GM18507 (cell line): Measurements from ENCODE around the gene LPP.

Experiments used
- DNase-seq: peaks from one replicate; pipeline ENCODE4 v3.0.0; 2011; ENCODE audit warnings: low read depth; ENCODE audit not compliant: insufficient read length; ENCODE audit errors: extremely low spot score
- FAIRE-seq: peaks from 2 replicates; lab custom pipeline; 2011; peaks lifted over from hg19 to GRCh38; lab: Jason Lieb, UNC

LPP gene

GRCh38 chr3:188938999-188939398 is 785.0 kb downstream of the LPP start:
- FAIRE-seq (no peak), DNase-seq (no peak)

GRCh38 chr3:188939814-188940572 is 786.0 kb downstream of the LPP start:
- DNase-seq (no peak), FAIRE-seq (no peak)
